Skeletal muscle cell (primary cell): Measurements from ENCODE around the gene SMIM1.
A peak's percentile ranks its signal among the peaks of the same experiment; 100 is the strongest.
"Not testable (repeated sequence)": the region's sequence is repeated elsewhere in the genome, so short reads cannot be mapped to it uniquely, and the experiment has no call there.

Source experiments
- DNase-seq: peaks from one replicate; pipeline ENCODE4 v3.0.0-alpha.2; 2010; ENCODE audit warnings: low read depth
- H3K4me3 ChIP-seq: 2 replicates; pipeline ENCODE4 v1.5.1; 2011; ENCODE audit warnings: low read depth, mild to moderate bottlenecking, control low read depth, low read length, moderate library complexity

Gene SMIM1

DNA sequence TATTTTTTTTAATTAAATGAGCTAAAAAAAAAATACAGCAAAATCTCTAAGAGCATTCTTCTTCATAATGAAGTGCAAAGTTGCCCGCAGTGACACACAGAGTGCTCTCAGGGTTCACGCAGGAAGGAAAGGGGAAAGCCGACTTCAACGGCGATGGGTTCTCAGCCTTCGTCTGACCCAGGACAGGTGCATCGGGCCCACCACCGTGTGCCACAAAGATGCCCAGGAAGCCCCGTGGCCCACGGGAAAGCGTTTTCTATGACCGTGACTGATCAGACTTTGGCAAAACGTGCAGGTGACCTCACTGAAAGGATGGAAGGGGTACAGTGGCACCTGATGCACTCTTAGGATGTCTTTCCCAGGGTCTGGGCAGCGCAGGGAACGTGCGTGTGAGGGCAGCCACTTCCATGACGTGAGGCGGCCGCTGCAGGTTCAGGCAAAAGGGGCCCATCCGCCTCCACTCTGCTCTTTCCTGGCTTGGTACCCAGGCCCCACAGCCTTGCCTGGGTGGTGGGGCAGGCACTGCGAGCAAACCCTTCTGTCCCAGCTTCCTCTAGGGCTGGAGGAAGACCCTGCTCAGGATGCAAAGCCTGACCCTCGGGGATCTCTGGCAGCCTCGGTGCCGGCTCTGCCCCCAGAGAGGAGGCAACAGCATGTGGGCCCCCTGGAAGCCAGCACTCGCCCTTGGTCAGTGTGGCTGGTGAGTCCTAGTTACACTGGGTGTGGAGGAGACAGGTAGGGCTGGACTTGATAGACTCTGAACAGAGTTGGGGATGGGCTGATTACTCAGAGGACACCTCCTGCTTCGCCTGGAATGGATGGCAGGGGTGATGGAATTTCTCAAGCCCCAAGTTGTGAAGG, 15.4 kb downstream of the SMIM1 start:
- DNase-seq, result no peak
- H3K4me3 ChIP-seq, result no peak overlapping the region

- H3K4me3 ChIP-seq, result no peak overlapping the region
- no peak for DNase-seq
Measured at GRCh38 chr1:3788756-3789420, 16.3 kb downstream of the SMIM1 start.

DNA sequence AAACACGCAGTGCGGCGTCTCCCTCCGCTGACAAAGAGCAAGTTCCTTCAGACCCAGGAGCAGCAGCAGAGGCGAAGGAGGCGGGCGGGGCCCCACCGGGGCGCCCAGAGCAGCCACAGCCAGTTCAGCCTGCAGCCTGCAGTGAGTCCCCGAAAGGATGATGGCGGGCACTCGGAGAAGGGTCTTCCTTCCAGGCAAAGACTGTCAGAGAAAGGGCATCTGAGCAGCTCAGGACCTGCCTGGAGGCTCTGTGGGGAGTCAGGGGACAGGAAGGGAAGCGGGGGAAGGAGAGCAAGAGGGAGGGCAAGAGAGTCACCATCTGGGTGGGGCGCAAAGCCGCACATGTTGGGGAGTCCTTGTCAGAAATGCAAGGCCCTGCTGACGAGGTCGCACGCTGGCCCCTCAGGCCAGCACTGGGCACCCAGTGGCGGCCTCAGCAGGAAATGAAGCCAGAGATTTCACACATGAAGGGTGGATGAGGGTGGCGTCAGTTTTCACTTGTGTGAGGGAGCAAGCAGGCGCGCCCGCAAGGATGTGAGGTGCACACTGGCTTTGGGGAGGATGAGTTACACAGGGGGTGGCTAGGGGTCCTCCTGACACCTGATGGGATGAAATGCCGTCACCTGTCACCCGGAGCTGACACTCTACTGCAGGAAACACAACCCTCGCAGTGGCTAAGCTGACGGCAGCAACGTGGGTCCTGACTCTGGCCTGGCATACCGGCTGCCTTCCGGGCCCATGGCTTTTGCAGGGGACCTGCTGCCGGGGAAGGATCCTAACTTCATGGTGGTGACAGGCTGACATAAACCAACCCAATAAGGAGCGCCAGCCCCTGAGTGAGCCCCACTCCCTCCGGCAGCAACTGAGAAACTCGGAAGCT, 17.1 kb downstream of the SMIM1 start:
- H3K4me3 ChIP-seq, result no peak overlapping the region

DNA sequence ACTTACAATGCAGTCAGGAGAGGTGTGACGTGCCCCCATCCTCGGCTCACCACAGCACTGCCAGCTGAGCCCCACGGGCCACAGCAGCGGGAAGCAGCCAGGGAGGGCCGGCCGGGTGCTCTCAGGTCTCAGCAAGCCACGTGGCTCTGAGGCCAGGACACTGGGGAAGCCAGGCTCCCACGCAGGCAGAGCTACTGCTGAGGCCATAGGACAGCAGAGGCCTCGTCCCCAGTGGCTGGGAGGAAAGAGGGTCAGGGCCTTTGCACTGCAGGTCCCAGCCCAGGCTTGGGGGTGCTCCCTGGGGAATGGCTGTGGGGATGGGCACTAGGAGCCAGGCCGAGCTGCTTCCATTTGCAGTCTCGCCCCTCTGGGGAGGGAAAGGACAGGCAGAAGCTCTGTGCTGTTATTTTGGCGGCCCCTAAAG, 18.0 kb downstream of the SMIM1 start:
- no peak for DNase-seq
- H3K4me3 ChIP-seq, result no peak overlapping the region

More for the DNA sequence above, 17.1 kb downstream of the SMIM1 start:
- DNase-seq, result no peak

GRCh38 chr1:3790952-3791351, 18.4 kb downstream of the SMIM1 start:
- H3K4me3 ChIP-seq, result no peak overlapping the region
- no peak for DNase-seq

DNA sequence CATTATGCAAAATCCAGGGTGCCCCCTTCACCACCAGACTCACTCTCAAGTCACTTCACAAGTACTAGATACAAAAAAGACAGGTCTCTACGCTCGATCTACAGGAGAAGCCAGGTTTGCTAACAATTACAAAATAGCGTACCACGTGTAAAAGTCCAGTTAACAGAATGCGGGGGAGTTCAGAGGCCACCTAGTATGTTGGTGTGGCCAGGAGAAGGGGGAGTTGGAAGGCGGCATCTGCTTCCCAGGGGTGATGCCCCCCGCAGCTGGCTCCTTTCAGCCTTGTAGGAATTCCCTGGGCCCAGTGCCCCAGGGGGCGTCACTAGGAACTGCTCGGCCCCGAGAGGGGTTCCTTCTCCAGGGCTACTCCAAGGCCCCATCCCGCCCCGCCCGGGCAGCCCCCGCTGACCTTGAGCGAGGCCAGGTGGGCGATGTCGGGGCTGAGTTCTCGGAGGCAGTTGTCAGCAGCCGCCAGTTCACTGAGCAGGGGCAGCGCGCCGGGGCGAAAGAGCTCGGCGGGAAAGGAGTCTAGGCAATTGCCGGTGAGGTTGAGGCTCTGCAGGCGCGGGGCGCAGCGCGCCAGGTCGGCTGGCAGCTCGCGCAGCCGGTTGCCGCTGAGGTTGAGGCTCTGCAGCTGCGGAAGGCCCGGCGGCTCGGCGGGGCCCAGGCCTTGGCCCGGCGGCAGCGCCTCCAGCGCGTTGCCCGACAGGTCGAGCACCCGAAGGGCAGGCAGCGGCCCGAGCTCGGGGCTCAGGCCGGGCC, 23.1 kb downstream of the SMIM1 start:
- DNase-seq, result no peak

DNA sequence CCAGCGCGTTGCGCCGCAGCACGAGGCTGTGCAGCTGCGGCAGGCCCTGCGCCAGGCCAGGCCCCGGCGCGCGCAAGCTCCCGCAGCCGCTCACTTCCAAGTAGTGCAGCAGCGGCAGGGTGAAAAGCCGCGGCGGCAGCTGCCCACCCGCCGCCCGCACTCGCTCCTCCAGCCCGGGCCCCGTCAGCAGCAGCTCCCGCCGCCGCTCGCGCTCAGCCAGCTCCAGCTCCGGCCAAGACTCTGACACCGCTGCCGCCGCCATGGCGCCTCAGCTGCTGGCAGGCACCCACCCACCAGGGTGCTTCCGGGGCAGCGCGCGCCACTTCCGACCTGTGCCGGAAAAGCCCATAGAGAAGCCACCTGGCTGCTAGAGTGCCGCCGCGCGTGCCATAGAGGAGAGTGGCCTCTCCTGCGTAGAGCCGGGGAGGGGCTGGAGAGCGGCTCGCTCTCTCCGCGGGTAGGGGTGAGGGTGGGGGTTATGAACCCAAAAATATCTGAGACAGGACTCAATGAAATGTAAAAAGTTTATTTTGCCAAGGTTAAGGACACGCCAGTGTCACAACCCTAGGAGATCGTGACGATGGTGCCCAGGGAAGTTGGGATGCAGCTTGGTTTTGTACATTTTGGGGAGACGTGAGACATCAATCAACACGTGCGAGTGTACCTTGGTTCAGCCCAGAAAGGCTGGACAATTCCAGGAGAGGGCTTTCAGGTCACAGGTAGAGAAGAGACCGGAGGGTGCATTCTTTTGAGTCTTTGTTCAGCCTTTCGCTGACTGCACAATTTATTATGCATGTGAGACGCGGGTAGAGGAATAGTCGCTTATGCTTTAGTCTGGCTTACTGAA, 23.9 kb downstream of the SMIM1 start, which contains the start of gene LRRC47:
Gene LRRC47, minus strand, starts transcription at position 284 of the 847 bp plus-strand sequence. Its CDS starts 22 bp downstream, at position 262.
- DNase-seq, result peak; percentile 64
- H3K4me3 ChIP-seq, result peak within 1 kb of the TSS; percentile 84

More for the DNA sequence above, 23.1 kb downstream of the SMIM1 start:
- peak overlapping the region; percentile 84 for H3K4me3 ChIP-seq

GRCh38 chr1:3799976-3800685, 27.6 kb downstream of the SMIM1 start:
- peak; percentile 19 for DNase-seq
- H3K4me3 ChIP-seq, result no peak overlapping the region

- H3K4me3 ChIP-seq, DNase-seq: not testable (repeated sequence)
Measured at GRCh38 chr1:3800795-3801194, 28.2 kb downstream of the SMIM1 start.

DNA sequence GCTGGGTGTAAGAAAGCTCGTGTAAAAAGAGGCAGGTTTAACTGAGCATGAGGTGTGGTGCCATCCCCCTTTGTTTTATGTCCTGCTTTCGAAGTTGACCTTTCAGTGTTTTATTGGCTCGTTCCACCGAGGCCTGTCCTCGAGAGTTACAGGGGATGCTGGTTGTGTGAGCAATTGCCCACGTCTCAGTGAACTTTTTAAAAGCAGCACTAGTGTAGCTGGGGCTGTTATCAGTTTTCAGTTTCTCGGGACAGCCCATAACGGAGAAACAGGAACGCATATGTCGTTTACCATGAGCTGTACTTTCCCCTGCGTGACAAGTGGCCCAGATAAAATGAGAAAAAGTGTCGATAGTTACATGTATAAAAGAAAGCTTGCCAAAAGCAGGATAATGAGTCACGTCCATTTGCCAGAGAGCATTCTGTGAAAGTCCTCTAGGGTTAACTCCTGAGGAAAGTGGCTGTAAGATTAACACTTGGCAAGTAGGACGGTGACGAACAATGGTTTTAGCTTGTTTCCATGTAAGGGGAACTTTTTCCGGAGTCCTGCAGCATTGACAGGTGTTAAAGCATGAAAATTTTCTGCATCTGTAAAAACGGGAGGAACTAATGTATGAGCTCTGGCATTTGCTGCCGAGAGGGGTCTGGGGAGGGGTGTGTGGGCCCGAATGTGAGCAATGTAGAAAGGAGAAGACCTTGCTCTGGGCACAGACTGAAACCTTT, 31.5 kb downstream of the SMIM1 start:
- no peak for DNase-seq
- H3K4me3 ChIP-seq, result no peak overlapping the region

- not testable (repeated sequence) for DNase-seq, H3K4me3 ChIP-seq
Measured at GRCh38 chr1:3804627-3804944, 32.0 kb downstream of the SMIM1 start.

DNA sequence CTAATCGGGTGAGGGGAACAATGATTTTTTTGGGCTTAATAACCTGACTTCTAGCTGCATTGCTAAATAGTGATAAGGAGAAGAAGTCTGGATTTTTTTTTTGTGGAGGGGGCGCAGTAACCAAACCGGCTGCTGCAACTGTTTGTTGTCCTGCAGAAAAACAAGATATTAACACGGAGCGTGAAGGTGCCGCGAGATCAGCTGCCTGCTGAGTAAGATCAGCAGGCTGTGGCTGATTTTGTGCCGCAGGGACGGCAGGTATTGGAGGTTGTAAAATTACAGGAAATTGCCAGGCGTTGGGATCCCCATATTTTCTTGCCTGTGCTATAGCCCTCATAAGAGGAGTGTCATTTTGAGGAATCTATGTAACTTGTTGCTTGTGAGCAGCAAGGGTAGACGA, 32.5 kb downstream of the SMIM1 start:
- DNase-seq, result no peak
- no peak overlapping the region for H3K4me3 ChIP-seq

- no peak for DNase-seq
Measured at GRCh38 chr1:3807769-3808168, 35.2 kb downstream of the SMIM1 start.

GRCh38 chr1:3809680-3810079, 37.1 kb downstream of the SMIM1 start:
- H3K4me3 ChIP-seq, result no peak overlapping the region
- no peak for DNase-seq

More at GRCh38 chr1:3807769-3808168, 35.2 kb downstream of the SMIM1 start:
- no peak overlapping the region for H3K4me3 ChIP-seq

GRCh38 chr1:3810149-3810761, 37.7 kb downstream of the SMIM1 start:
- DNase-seq, H3K4me3 ChIP-seq: not testable (repeated sequence)

DNA sequence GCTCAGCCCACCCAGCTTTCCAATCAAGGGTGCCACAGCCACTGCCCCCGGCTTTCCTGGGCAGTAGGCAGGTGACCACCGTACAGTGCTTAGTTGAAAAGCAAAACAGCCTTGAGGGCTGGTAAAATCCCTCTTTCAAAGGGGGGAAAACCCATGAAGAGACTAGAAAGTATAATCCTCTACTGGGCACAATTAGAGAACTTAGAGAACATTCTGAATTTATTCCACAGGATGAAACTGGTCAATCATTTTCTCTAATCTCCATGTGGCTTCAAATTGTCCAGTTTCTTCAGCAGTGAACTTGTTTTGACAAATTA, 39.0 kb downstream of the SMIM1 start:
- no peak for DNase-seq
- H3K4me3 ChIP-seq, result no peak overlapping the region

- H3K4me3 ChIP-seq, result no peak overlapping the region
- no peak for DNase-seq
Measured at GRCh38 chr1:3814065-3814464, 41.5 kb downstream of the SMIM1 start.
